OCI-LY7 (cell line): ENCODE data around the gene EVX1. TPM values are rescaled to one million over a fixed set of nuclear protein-coding genes. Genes with fewer than 3 reads are reported as not detected.

Source experiments
- BruUV-seq: library from RNA; stranded (reverse); fragments of 400-500 nt; replicated peaks from 2 replicates; lab custom pipeline; 2021; lab: Mats Ljungman, UMichigan
- CTCF ChIA-PET: fragments of 300-600 bp; sonication (Branson Sonifier 250); formaldehyde crosslinking; loops from one replicate; lab custom pipeline; 2022; ENCODE audit warnings: antibody characterized with exemption; ENCODE audit not compliant: unreplicated experiment; lab: Charles Lee
- POLR2A ChIA-PET: fragments of 300-600 bp; sonication (Branson Sonifier 250); formaldehyde crosslinking; loops from one replicate; lab custom pipeline; 2022; ENCODE audit warnings: antibody characterized with exemption; lab: Charles Lee
- DNase-seq: peaks from one replicate; pipeline ENCODE4 v3.0.0-alpha.2; 2015; ENCODE audit warnings: low spot score
- H2AFZ ChIP-seq: fragments of 200-600 bp; sonication (generic), shearing (Covaris generic); 2 replicates; pipeline ENCODE4 v1.6.1; 2014; ENCODE audit warnings: mild to moderate bottlenecking, antibody characterized with exemption, low read length, moderate library complexity
- H3K27ac ChIP-seq: fragments of 200-600 bp; sonication (generic); 2 replicates; pipeline ENCODE4 v1.5.1; 2014; ENCODE audit warnings: mixed run types, low read depth, mild to moderate bottlenecking, moderate library complexity, low read length, inconsistent platforms; ENCODE audit not compliant: poor library complexity, severe bottlenecking
- H3K36me3 ChIP-seq: fragments of 200-600 bp; sonication (generic); 2 replicates; pipeline ENCODE4 v1.6.1; 2014; ENCODE audit warnings: mild to moderate bottlenecking, antibody characterized with exemption, low read length, moderate library complexity, mixed read lengths; ENCODE audit not compliant: insufficient read depth
- H3K4me1 ChIP-seq: fragments of 200-600 bp; sonication (generic); 2 replicates; pipeline ENCODE4 v1.5.1; 2014; ENCODE audit warnings: mild to moderate bottlenecking, low read length; ENCODE audit not compliant: insufficient read depth, poor library complexity, severe bottlenecking
- H3K4me2 ChIP-seq: fragments of 200-600 bp; sonication (generic); 2 replicates; pipeline ENCODE4 v1.6.1; 2014; ENCODE audit warnings: mild to moderate bottlenecking, low read length
- H3K4me3 ChIP-seq: fragments of 200-600 bp; sonication (generic); 2 replicates; pipeline ENCODE4 v1.5.1; 2014; ENCODE audit warnings: mild to moderate bottlenecking, low read depth, low read length; ENCODE audit not compliant: poor library complexity, severe bottlenecking
- H3K79me2 ChIP-seq: fragments of 200-600 bp; sonication (generic); 2 replicates; pipeline ENCODE4 v1.6.1; 2016; ENCODE audit warnings: low read depth, mild to moderate bottlenecking, low read length, moderate library complexity, mixed read lengths; ENCODE audit not compliant: insufficient read depth
- H3K9me2 ChIP-seq: fragments of 200-600 bp; sonication (generic); 2 replicates; pipeline ENCODE4 v1.6.1; 2016; ENCODE audit warnings: mild to moderate bottlenecking, low read length, mixed read lengths; ENCODE audit not compliant: insufficient read depth
- H3K9me3 ChIP-seq: fragments of 200-600 bp; sonication (generic); 2 replicates; pipeline ENCODE4 v1.6.1; 2014; ENCODE audit warnings: mild to moderate bottlenecking, mixed run types, low read length, mixed read lengths
- H4K20me1 ChIP-seq: fragments of 200-600 bp; sonication (generic); 2 replicates; pipeline ENCODE4 v1.6.1; 2014; ENCODE audit warnings: mild to moderate bottlenecking, antibody characterized with exemption, low read length, moderate library complexity, mixed read lengths; ENCODE audit not compliant: insufficient read depth
- CTCF ChIP-seq: fragments of 200-600 bp; sonication (generic); conservative IDR thresholded peaks from 2 replicates; pipeline ENCODE4 v1.5.1; 2014; ENCODE audit warnings: mild to moderate bottlenecking, antibody characterized with exemption, low read length, moderate library complexity, mixed read lengths
- EZH2phosphoT487 ChIP-seq: fragments of 200-600 bp; sonication (generic); IDR thresholded peaks from 2 replicates; pipeline ENCODE4 v1.6.1; 2018; ENCODE audit warnings: low read depth, borderline replicate concordance, mild to moderate bottlenecking, mixed run types, antibody characterized with exemption, low read length, moderate library complexity, mixed read lengths
- intact Hi-C: fragments of 100-400 bp; cut with micrococcal nuclease; formaldehyde crosslinking; loops from one replicate; pipeline ENCODE4 v1.10.0; 2022; ENCODE audit not compliant: unreplicated experiment
- total RNA-seq, 2 experiments: library from RNA; depleted of rRNA in 1 of 2; stranded (reverse); fragments of >200 nt in 1 of 2; shearing (Covaris generic) in 1 of 2; gene quantifications; 2 replicates each; pipeline ENCODE4 v1.2.3, GENCODE V29; 2014 to 2022

EVX1 gene
- total RNA-seq, 2 experiments from 2014 or later, result not detected

GRCh38 chr7:27203964-27204594, 38.5 kb upstream of the EVX1 start:
- no peak overlapping the region for H3K27ac ChIP-seq
- intact Hi-C loops, result no loop called here
- H3K4me3 ChIP-seq, result no peak overlapping the region
- H3K4me1 ChIP-seq, result peaks cover 17% of the 10 kb centered on the region
- no peak for DNase-seq
- no peaks in the 10 kb centered on the region for H3K9me2 ChIP-seq
- ChIA-PET POLR2A (no interaction called here), CTCF (no interaction called here)
- H3K4me2 ChIP-seq, result no peak overlapping the region
- no peaks in the 10 kb centered on the region for H3K79me2 ChIP-seq
- H2AFZ ChIP-seq, result no peak overlapping the region
- H4K20me1 ChIP-seq, result no peaks in the 10 kb centered on the region
- no peaks in the 10 kb centered on the region for H3K36me3 ChIP-seq
- no peak for TF ChIP-seq EZH2phosphoT487
- no peak for TF ChIP-seq CTCF
- H3K9me3 ChIP-seq, result no peaks in the 10 kb centered on the region
- no TSS peak for BruUV-seq

- intact Hi-C loops, result no loop called here
- peaks cover 17% of the 10 kb centered on the region for H3K4me1 ChIP-seq
- POLR2A ChIA-PET, result no interaction called here
- H3K9me2 ChIP-seq, result no peaks in the 10 kb centered on the region
- no TSS peak for BruUV-seq
- no peak overlapping the region for H3K4me2 ChIP-seq
- no peak overlapping the region for H3K4me3 ChIP-seq
- no peaks in the 10 kb centered on the region for H3K36me3 ChIP-seq
- DNase-seq, result no peak
- H3K79me2 ChIP-seq, result no peaks in the 10 kb centered on the region
- no peaks in the 10 kb centered on the region for H4K20me1 ChIP-seq
- TF ChIP-seq CTCF (no peak), EZH2phosphoT487 (no peak)
- no peak overlapping the region for H2AFZ ChIP-seq
- no peaks in the 10 kb centered on the region for H3K9me3 ChIP-seq
- CTCF ChIA-PET, result no interaction called here
- no peak overlapping the region for H3K27ac ChIP-seq
Observed at GRCh38 chr7:27204851-27205322, 37.7 kb upstream of the EVX1 start.
